ENCODE data around the gene AKAP8L.
"Not testable (repeated sequence)": the region's sequence is repeated elsewhere in the genome, so short reads cannot be mapped to it uniquely, and the experiment has no call there.

The AKAP8L gene

GRCh38 chr19:15378534-15379082 is 40.2 kb downstream of the AKAP8L start:
- DNase-seq, result no peak

- DNase-seq, result no peak
Observed at GRCh38 chr19:15374796-15375440, 43.9 kb downstream of the AKAP8L start.

- no peak for DNase-seq
Observed at GRCh38 chr19:15374105-15374651, 44.6 kb downstream of the AKAP8L start.

- DNase-seq, result no peak
Observed at GRCh38 chr19:15373644-15374043, 45.1 kb downstream of the AKAP8L start.

DNA sequence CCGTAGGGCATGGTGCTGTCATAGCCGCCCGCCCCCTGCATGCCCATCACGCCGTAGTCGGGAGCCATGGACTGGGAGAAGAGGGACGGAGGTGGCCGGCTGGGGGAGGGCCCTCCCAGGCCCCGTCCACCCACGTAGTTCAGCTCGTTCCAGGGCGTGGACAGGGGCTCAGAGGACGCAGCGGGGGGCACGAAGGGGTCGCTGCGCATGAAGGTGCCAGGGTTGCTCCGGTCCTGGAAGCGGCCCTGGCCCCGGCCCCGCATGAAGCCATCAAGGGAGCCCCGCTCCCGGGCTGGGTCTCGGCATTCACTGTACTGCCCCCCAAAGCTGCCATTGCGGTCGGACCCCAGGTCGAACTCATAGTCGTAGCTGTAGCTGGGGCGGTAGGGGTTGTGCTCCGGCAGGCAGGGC is 45.9 kb downstream of the AKAP8L start:
- no peak for DNase-seq

DNA sequence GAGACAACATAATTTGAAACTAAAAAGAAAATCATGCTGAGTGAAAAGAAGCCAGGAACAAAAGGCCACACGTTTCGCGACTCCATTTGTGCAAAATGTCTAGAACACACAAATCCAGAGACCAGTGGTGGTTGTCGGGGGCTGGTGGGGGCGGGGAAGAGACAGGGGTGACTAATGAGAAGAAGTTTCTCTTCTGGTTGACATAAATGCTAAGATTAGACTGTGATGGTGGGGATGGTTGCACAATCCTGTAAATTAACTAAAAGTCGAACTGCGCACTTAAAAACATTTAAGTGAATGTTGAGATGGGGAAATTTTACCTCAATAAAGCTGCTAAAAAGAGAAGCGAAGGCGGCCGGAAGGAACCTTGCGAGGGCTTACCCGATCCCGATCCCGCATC is 46.3 kb downstream of the AKAP8L start:
- DNase-seq, result no peak

GRCh38 chr19:15371786-15372380 is 46.9 kb downstream of the AKAP8L start:
- no peak for DNase-seq

DNA sequence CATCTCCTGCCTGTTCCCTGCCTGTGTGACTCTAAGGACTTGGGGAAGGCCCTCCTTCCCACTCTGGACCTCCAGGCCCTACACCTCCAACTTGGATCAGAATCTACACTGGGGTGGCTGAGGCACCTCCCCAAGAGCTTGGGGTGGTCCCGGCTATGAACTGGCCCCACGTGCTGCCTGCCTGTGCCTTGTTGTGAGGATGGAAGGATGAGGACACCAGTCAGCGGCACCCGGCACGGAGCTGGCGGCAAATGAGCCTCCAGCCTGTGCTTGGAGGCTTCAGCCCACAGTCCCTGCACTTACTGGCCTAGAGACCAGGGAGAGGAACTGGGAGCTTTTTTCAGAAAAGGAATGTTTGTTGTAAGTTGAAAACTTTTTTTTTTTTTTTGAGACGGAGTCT is 47.7 kb downstream of the AKAP8L start:
- no peak for DNase-seq

- DNase-seq, result no peak
Observed at GRCh38 chr19:15369594-15369891, 49.2 kb downstream of the AKAP8L start.

GRCh38 chr19:15368798-15369593 is 49.8 kb downstream of the AKAP8L start:
- DNase-seq, result no peak

DNA sequence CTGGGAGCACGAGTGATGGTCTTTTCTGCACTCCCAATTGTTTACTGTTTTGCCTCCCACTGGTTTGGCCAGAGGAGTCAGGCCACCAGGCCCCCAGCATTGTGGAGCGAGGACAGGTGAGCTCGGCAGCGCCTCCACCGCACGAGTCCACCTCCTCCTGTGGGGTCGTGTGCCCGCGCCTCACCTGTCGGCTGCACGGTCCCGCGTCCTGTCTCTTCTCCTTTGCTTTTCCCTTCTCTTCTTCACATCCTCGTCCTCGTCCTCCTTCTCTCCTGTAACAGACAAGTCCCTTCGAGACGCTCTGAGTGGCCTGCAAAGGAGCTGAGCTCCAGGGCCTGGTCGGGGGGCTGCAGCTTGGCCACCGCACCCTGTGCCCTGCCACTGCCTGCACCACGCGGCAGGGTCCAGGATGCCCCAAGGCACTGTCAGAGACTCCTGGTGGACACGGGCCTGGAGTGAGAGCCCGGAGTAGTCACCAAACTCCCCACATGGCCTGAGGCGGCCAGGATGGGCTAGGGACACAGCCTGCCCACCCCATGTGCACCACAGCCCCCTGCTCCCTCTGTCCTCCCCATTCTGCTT is 50.6 kb downstream of the AKAP8L start:
- DNase-seq, result no peak

DNA sequence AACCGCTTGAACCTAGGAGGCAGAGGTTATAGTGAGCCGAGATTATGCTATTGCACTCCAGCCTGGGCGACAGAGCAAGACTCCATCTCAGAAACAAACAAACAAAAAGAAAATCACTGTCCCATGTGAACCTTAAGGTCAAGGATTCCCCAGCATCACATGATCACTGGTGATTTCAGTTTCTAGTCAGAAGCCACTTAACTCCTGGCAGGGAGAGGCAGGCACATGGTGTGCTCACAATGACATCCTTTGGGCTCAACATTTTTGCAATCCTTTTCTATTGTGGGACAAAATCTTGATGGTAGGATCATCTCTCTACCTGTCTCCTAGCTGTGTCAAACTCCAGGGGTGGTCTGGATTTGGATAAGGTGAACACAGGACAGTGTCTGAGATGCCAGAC is 51.3 kb downstream of the AKAP8L start:
- no peak for DNase-seq

GRCh38 chr19:15365264-15365663 is 53.5 kb downstream of the AKAP8L start:
- DNase-seq, result no peak

DNA sequence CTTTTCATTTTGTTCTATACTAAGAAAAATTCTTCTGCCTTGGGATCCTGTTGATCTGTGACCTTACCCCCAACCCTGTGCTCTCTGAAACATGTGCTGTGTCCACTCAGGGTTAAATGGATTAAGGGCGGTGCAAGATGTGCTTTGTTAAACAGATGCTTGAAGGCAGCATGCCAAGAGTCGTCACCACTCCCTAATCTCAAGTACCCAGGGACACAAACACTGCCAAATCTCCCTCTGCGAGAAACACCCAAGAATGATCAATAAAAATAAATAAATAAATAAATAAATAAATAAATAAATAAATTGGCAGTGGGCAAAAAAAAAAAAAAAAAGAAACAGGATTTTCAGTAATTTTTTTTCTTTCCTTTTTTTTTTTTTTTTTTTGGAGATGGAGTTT is 55.0 kb downstream of the AKAP8L start:
- DNase-seq, result not testable (repeated sequence)

GRCh38 chr19:15363048-15363447 is 55.7 kb downstream of the AKAP8L start:
- not testable (repeated sequence) for DNase-seq

- not testable (repeated sequence) for DNase-seq
Observed at GRCh38 chr19:15360015-15360414, 58.8 kb downstream of the AKAP8L start.

- no peak for DNase-seq
Observed at GRCh38 chr19:15358918-15359317, 59.9 kb downstream of the AKAP8L start.

GRCh38 chr19:15357906-15358305 is 60.9 kb downstream of the AKAP8L start:
- no peak for DNase-seq

DNA sequence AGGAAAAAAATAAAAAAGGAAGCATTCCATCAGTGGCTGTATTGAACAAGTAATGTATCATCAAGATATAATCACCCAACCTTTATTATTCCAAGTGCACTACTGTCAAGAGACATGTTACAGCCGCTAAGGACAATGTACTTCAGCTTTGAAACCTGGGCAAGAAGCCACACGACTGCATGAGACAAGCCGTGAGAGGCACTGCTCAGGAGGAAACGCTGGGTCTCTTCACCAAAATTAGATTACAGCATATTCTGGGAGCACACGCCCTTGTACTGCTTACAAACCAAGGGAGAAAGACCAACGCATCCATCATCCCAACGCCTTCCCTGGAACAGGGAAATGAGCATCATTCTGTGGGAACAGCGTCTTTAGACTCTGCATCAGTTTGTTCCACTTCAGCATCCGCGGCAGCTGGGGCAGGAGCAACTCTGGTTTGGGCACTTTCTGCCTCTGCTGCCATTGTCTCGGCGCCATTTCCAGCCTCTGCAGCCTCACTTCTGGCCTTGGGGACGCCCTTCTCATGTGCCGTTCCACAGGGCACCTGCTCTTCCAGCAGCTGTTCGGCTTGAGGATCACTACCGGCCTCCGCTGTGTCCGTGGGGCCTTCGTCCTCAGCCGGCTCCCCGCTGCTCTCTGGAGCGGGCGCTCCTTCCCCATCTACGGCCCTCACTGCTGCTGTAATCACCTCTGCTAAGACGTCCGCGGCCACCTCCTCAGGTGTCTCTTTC is 64.1 kb downstream of the AKAP8L start:
- DNase-seq, result no peak

GRCh38 chr19:15353908-15354307 is 64.9 kb downstream of the AKAP8L start:
- DNase-seq, result no peak

DNA sequence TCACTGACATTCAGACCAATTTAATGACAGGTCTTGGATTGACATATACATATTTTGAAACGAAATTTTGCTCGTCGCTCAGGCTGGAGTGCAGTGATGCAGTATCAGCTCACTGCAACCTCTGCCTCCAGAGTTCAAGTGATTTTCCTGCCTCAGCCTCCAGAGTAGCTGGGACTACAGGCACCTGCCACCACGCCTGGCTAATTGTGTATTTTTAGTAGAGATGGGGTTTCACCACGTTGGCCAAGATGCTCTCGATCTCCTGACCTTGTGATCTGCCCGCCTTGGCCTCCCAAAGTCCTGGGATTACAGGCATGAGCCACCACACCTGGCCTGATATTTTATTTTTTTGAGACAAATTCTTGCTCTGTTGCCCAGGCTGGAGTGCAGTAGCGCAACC is 66.3 kb downstream of the AKAP8L start:
- DNase-seq, result not testable (repeated sequence)

DNA sequence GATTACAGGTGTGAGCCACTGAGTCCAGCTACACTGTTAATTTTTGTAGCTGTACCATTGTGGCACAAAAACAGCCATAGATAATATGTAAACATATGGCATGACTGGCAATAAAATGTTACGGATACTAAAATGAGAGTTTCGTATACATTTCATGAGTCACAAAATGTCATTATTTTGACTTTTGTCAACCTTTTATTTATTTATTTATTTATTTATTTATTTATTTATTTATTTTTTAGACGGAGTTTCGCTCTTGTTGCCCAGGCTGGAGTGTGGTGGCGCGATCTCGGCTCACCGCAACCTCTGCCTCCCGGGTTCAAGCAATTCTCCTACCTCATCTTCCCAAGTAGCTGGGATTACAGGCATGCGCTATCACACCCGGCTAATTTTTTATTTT is 77.5 kb downstream of the AKAP8L start:
- not testable (repeated sequence) for DNase-seq

DNA sequence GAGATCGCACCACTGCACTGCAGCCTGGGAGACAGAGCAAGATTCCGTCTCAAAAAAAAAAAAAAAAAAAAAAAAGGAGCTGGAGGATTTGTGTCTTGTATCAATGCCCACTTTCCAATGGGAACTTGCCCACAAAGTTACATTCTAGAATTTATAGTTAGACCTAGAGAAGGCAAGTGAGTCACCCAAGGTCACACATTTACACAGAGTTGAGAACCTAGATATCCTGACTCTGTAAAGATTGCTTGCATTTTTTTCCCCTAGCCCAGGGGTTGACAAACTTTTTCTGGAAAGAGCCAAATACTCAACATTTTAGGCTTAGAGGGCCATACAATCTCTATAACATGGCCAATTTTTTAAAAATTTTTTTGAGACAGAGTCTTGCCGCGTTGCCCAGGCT is 78.7 kb downstream of the AKAP8L start:
- DNase-seq, result no peak
